ENCODE data around the gene GSTM3. TPM values are rescaled to one million over a fixed set of nuclear protein-coding genes. Genes with fewer than 3 reads are reported as not detected.

GSTM3 gene
- total RNA-seq, 5 donors from 2014 or later (not counting 1 experiment from before 2014, with no cell fraction given): 8.4 to 17.1 (median 10.3) TPM

DNA sequence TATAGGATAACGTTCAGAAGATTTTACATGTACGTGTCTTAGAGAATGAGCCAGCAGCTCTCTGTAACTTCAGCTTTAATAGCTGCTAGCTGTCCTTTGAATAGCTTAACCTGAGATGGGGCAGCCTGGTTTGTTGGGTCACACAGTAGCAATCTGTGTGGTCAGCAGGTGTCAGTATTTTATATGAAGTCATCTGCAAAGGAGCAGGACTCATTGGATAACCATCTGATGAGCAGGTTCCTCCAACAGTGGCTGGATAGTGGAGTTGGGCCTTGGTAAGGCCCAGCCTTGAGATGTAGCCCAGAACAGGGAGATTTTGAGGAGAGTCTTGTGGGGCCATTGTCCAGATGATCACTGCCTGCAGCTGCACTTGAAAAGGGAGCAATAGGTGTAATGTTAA, 22.3 kb downstream of the GSTM3 start:
- CTCF ChIA-PET: no interaction called here
- H3K4me1 ChIP-seq (ENCODE audit: control insufficient read depth in 1 of 2, extremely low read depth in 1 of 2, insufficient read depth in 2 of 2, low read length in 2 of 2): no peaks in the 10 kb centered on the region
- no peak overlapping the region for H3K27ac Mint-ChIP-seq
- POLR2A ChIA-PET: no interaction called here
- DNase-seq (no peak), ATAC-seq (replicated peaks in 1 of 4) (no peak)
- H3K4me3 Mint-ChIP-seq: no peak overlapping the region
- peaks cover 14% of the 10 kb centered on the region in 2 donors for H3K27me3 Mint-ChIP-seq
- WGBS (ENCODE audit: insufficient coverage): 84% methylated on average over 2 of the region's 2 CpGs
- no peaks in the 10 kb centered on the region for H3K4me1 Mint-ChIP-seq
- H3K36me3 ChIP-seq (ENCODE audit: control insufficient read depth in 2 of 2, extremely low read depth in 1 of 2, insufficient read depth in 1 of 2, low read length in 1 of 2): no peaks in the 10 kb centered on the region
- H3K4me3 ChIP-seq (ENCODE audit: control insufficient read depth in 1 of 2, extremely low read depth in 1 of 2, low read length in 1 of 2): no peak overlapping the region
- H3K27ac ChIP-seq (ENCODE audit: low read length): no peak overlapping the region
- no peaks in the 10 kb centered on the region for H3K36me3 Mint-ChIP-seq
- H3K27me3 ChIP-seq (replicated peaks in 1 of 2; ENCODE audit: control insufficient read depth in 2 of 2, extremely low read depth in 1 of 2, insufficient read depth in 2 of 2, low read length in 1 of 2): peaks cover 0 to 16% of the 10 kb centered on the region in 2 experiments
- no peaks in the 10 kb centered on the region for H3K9me3 ChIP-seq
- no peaks in the 10 kb centered on the region for H3K9me3 Mint-ChIP-seq

DNA sequence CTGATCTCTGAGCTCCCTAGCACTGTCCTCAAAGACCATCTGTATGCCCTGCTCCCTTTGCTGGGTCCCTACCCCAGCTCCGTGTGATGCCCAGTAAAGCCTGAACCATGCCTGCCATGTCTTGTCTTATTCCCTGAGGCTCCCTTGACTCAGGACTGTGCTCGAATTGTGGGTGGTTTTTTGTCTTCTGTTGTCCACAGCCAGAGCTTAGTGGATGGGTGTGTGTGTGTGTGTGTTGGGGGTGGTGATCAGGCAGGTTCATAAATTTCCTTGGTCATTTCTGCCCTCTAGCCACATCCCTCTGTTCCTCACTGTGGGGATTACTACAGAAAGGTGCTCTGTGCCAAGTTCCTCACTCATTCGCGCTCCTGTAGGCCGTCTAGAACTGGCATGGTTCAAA, 23.1 kb downstream of the GSTM3 start:
- H3K9me3 Mint-ChIP-seq: no peaks in the 10 kb centered on the region
- no peak overlapping the region for H3K27ac Mint-ChIP-seq
- DNase-seq: no peak
- H3K36me3 Mint-ChIP-seq: no peaks in the 10 kb centered on the region
- Histone ChIP-seq H3K27me3 (replicated peaks in 1 of 2; ENCODE audit: control insufficient read depth in 2 of 2, extremely low read depth in 1 of 2, insufficient read depth in 2 of 2, low read length in 1 of 2) (peaks cover 0 to 18% of the 10 kb centered on the region in 2 experiments), H3K9me3 (no peaks in the 10 kb centered on the region), H3K4me3 (ENCODE audit: control insufficient read depth in 1 of 2, extremely low read depth in 1 of 2, low read length in 1 of 2) (no peak overlapping the region), H3K27ac (ENCODE audit: low read length) (no peak overlapping the region), H3K4me1 (ENCODE audit: control insufficient read depth in 1 of 2, extremely low read depth in 1 of 2, insufficient read depth in 2 of 2, low read length in 2 of 2) (no peaks in the 10 kb centered on the region), H3K36me3 (ENCODE audit: control insufficient read depth in 2 of 2, extremely low read depth in 1 of 2, insufficient read depth in 1 of 2, low read length in 1 of 2) (no peaks in the 10 kb centered on the region)
- H3K4me1 Mint-ChIP-seq: no peaks in the 10 kb centered on the region
- ChIA-PET CTCF (no interaction called here), POLR2A (no interaction called here)
- no peak for ATAC-seq (replicated peaks in 1 of 4)
- no peak overlapping the region for H3K4me3 Mint-ChIP-seq
- WGBS (ENCODE audit: insufficient coverage): 90% methylated on average over 2 of the region's 5 CpGs
- H3K27me3 Mint-ChIP-seq: peaks cover 17% of the 10 kb centered on the region in 2 donors

DNA sequence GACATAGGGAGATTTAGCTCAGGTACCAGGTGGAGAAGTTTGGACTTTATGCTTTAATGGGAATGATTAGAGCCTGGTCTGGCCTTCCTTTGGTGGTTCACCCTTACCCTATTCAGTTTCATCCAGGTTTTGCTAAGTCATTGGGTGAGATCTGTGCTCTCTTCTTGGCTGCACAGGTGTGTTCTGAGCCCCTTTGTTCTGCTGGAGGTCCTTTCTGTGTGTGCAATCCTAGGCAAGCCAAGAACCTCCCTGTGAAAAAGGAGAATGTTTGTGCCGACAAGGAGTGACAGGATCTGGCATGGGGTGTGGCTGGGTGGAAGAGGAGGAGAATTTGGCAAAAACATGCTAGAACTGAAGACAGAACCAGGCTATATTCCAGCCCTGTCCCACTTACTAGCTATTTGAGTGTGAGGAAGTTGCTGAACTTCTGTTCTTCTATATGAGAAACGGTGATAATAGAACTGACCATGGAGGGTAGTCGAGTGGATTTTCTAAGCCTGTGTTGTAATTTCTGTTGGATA, 24.2 kb downstream of the GSTM3 start:
- Histone ChIP-seq H3K4me1 (ENCODE audit: control insufficient read depth in 1 of 2, extremely low read depth in 1 of 2, insufficient read depth in 2 of 2, low read length in 2 of 2) (peaks cover 0 to 7% of the 10 kb centered on the region in 2 experiments), H3K27me3 (replicated peaks in 1 of 2; ENCODE audit: control insufficient read depth in 2 of 2, extremely low read depth in 1 of 2, insufficient read depth in 2 of 2, low read length in 1 of 2) (peaks cover 0 to 25% of the 10 kb centered on the region in 2 experiments), H3K27ac (ENCODE audit: low read length) (no peak overlapping the region), H3K9me3 (no peaks in the 10 kb centered on the region), H3K4me3 (ENCODE audit: control insufficient read depth in 1 of 2, extremely low read depth in 1 of 2, low read length in 1 of 2) (no peak overlapping the region), H3K36me3 (ENCODE audit: control insufficient read depth in 2 of 2, extremely low read depth in 1 of 2, insufficient read depth in 1 of 2, low read length in 1 of 2) (no peaks in the 10 kb centered on the region)
- H3K4me3 Mint-ChIP-seq: no peak overlapping the region
- POLR2A ChIA-PET: no interaction called here
- ATAC-seq (replicated peaks in 1 of 4) (no peak), DNase-seq (no peak)
- peaks cover 17 to 18% of the 10 kb centered on the region in 2 donors for H3K27me3 Mint-ChIP-seq
- peaks cover 0 to 1% (median 0%) of the 10 kb centered on the region in 3 donors for H3K4me1 Mint-ChIP-seq
- no peaks in the 10 kb centered on the region for H3K9me3 Mint-ChIP-seq
- CTCF ChIA-PET: no interaction called here
- 83% methylated on average over 3 of the region's 3 CpGs for WGBS (ENCODE audit: insufficient coverage)
- no peaks in the 10 kb centered on the region for H3K36me3 Mint-ChIP-seq
- no peak overlapping the region for H3K27ac Mint-ChIP-seq

DNA sequence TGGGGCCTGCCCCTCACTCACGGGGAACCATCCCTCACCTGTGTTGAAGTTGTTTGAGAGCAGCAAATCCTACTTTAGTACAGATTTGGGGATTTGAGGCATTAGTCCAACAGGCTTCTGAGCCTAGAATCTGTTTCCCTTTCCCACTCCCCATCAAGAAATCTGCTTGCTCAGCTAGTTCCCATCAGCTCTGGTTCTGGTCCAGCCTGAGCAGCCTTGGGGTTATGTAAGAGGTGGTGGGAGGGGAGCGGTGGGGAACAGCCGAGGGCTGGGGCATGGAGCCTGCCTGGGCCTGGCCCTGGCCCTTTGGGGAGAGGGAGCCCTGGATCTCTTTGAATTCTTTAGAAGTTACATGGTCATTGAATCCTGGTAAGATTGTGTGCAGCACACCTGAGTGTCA, 24.7 kb downstream of the GSTM3 start:
- POLR2A ChIA-PET: no interaction called here
- H3K27ac Mint-ChIP-seq: no peak overlapping the region
- DNase-seq (no peak), ATAC-seq (replicated peaks in 1 of 4) (no peak)
- peaks cover 0 to 1% (median 0%) of the 10 kb centered on the region in 3 donors for H3K4me1 Mint-ChIP-seq
- H3K27ac ChIP-seq (ENCODE audit: low read length): no peak overlapping the region
- H3K27me3 Mint-ChIP-seq: peaks cover 17 to 19% of the 10 kb centered on the region in 2 donors
- H3K27me3 ChIP-seq (replicated peaks in 1 of 2; ENCODE audit: control insufficient read depth in 2 of 2, extremely low read depth in 1 of 2, insufficient read depth in 2 of 2, low read length in 1 of 2): peaks cover 0 to 25% of the 10 kb centered on the region in 2 experiments
- peaks cover 0 to 7% of the 10 kb centered on the region in 2 experiments for H3K4me1 ChIP-seq (ENCODE audit: control insufficient read depth in 1 of 2, extremely low read depth in 1 of 2, insufficient read depth in 2 of 2, low read length in 2 of 2)
- no peaks in the 10 kb centered on the region for H3K9me3 Mint-ChIP-seq
- CTCF ChIA-PET: no interaction called here
- H3K36me3 Mint-ChIP-seq: no peaks in the 10 kb centered on the region
- H3K9me3 ChIP-seq: no peaks in the 10 kb centered on the region
- H3K4me3 Mint-ChIP-seq: no peak overlapping the region
- H3K36me3 ChIP-seq (ENCODE audit: control insufficient read depth in 2 of 2, extremely low read depth in 1 of 2, insufficient read depth in 1 of 2, low read length in 1 of 2): no peaks in the 10 kb centered on the region
- H3K4me3 ChIP-seq (ENCODE audit: control insufficient read depth in 1 of 2, extremely low read depth in 1 of 2, low read length in 1 of 2): no peak overlapping the region
- WGBS (ENCODE audit: insufficient coverage): 100% methylated on average over 2 of the region's 3 CpGs

- Histone ChIP-seq H3K36me3 (ENCODE audit: control insufficient read depth in 2 of 2, extremely low read depth in 1 of 2, insufficient read depth in 1 of 2, low read length in 1 of 2) (no peaks in the 10 kb centered on the region), H3K27me3 (replicated peaks in 1 of 2; ENCODE audit: control insufficient read depth in 2 of 2, extremely low read depth in 1 of 2, insufficient read depth in 2 of 2, low read length in 1 of 2) (peaks cover 0 to 25% of the 10 kb centered on the region in 2 experiments), H3K27ac (ENCODE audit: low read length) (no peak overlapping the region), H3K9me3 (no peaks in the 10 kb centered on the region), H3K4me1 (ENCODE audit: control insufficient read depth in 1 of 2, extremely low read depth in 1 of 2, insufficient read depth in 2 of 2, low read length in 2 of 2) (peaks cover 0 to 7% of the 10 kb centered on the region in 2 experiments), H3K4me3 (ENCODE audit: control insufficient read depth in 1 of 2, extremely low read depth in 1 of 2, low read length in 1 of 2) (no peak overlapping the region)
- Mint-ChIP-seq H3K27ac (no peak overlapping the region), H3K4me1 (peaks cover 0 to 1% (median 0%) of the 10 kb centered on the region in 3 donors), H3K27me3 (peaks cover 17 to 19% of the 10 kb centered on the region in 2 donors), H3K9me3 (no peaks in the 10 kb centered on the region), H3K4me3 (no peak overlapping the region), H3K36me3 (no peaks in the 10 kb centered on the region)
- ChIA-PET POLR2A (no interaction called here), CTCF (no interaction called here)
- 83% methylated on average over 7 of the region's 12 CpGs for WGBS (ENCODE audit: insufficient coverage)
- DNase-seq (no peak), ATAC-seq (replicated peaks in 1 of 4) (no peak)
Measured at GRCh38 chr1:109714661-109715372, 26.0 kb downstream of the GSTM3 start.

- no peaks in the 10 kb centered on the region for H3K36me3 ChIP-seq (ENCODE audit: control insufficient read depth in 2 of 2, extremely low read depth in 1 of 2, insufficient read depth in 1 of 2, low read length in 1 of 2)
- H3K4me3 Mint-ChIP-seq: no peak overlapping the region
- H3K36me3 Mint-ChIP-seq: peaks cover 9% of the 10 kb centered on the region
- ChIA-PET POLR2A (no interaction called here), CTCF (no interaction called here)
- H3K27me3 ChIP-seq (replicated peaks in 1 of 2; ENCODE audit: control insufficient read depth in 2 of 2, extremely low read depth in 1 of 2, insufficient read depth in 2 of 2, low read length in 1 of 2): peaks cover 0 to 25% of the 10 kb centered on the region in 2 experiments
- H3K4me3 ChIP-seq (ENCODE audit: control insufficient read depth in 1 of 2, extremely low read depth in 1 of 2, low read length in 1 of 2): no peak overlapping the region
- peaks cover 1 to 10% (median 8%) of the 10 kb centered on the region in 3 donors for H3K9me3 Mint-ChIP-seq
- DNase-seq (no peak), ATAC-seq (replicated peaks in 1 of 4) (no peak)
- H3K9me3 ChIP-seq: no peaks in the 10 kb centered on the region
- H3K27me3 Mint-ChIP-seq: peaks cover 17 to 19% of the 10 kb centered on the region in 2 donors
- no peak overlapping the region for H3K27ac ChIP-seq (ENCODE audit: low read length)
- H3K27ac Mint-ChIP-seq: no peak overlapping the region
- H3K4me1 ChIP-seq (ENCODE audit: control insufficient read depth in 1 of 2, extremely low read depth in 1 of 2, insufficient read depth in 2 of 2, low read length in 2 of 2): peaks cover 0 to 7% of the 10 kb centered on the region in 2 experiments
- WGBS (ENCODE audit: insufficient coverage): 72% methylated on average over 4 of the region's 5 CpGs
- H3K4me1 Mint-ChIP-seq: peaks cover 0 to 1% (median 0%) of the 10 kb centered on the region in 3 donors
Measured at GRCh38 chr1:109713636-109714035, 27.2 kb downstream of the GSTM3 start.

Measured in T-cell (primary cell).